Medulla oblongata (tissue), 1 donor: ENCODE measurements around the gene METRNL.
"Not testable (repeated sequence)": the region's sequence is repeated elsewhere in the genome, so short reads cannot be mapped to it uniquely, and the experiment has no call there.

Experiments used
- DNase-seq: peaks from one replicate; pipeline ENCODE4 v3.0.0-alpha.2; 2015; ENCODE audit errors: extremely low spot score

METRNL gene

DNA sequence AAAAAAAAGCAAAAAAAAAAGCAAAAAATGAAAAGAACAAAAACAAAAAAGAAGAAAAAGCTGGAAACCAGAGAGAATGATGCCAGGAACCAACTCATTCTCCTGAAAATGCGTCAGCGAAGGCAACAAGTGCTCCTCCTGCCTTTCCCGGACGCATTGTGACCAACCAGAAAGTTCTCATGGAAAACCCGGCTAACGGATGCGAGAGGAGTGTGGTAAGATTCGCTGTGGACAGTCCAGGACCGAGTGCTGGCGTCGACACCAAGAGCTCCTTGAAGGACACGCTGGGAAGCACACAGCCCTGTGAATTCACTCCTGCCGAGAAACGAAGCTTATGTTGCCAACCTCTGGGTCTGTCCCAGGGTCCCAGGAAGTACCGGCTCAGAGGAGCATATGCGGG, 43.4 kb downstream of the METRNL start:
- no peak for DNase-seq

DNA sequence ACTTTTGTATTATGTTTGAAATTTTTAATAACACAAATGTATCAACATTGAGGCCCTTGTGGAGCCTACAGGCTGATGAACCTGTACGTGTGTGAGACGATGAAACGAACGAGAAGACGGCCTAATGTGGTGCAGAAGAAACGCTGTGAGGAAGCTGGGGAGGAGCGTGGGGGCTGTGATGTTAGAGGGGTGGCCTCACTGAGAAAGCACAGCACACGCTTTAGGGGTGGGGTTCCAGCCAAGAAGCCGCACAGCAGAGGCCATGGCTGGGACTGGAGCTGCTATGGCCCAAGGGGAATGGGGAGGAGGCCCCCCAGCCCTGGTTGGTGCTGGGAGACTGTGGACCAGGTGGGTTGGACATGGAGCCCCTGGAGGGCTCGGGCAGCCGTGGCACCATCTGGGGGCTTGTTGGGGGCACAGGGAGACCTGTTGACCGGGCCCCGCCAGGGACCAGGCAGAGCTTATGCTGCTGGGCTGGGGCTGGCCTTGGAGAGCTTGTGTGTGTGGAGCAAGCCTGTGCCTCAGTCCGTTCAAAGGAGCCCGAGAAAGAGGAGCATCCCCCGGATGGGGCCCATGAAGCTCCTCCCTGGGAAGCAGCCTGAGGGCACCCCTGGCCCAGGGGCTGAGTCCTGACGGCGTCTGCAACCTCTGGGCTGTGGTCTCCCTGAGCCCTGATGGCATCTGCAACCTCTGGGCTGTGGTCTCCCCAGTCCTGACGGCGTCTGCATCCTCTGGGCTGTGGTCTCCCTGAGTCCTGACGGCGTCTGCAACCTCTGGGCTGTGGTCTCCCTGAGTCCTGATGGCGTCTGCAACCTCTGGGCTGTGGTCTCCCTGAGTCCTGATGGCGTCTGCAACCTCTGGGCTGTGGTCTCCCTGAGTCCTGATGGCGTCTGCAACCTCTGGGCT, 44.7 kb downstream of the METRNL start:
- DNase-seq = no peak

DNA sequence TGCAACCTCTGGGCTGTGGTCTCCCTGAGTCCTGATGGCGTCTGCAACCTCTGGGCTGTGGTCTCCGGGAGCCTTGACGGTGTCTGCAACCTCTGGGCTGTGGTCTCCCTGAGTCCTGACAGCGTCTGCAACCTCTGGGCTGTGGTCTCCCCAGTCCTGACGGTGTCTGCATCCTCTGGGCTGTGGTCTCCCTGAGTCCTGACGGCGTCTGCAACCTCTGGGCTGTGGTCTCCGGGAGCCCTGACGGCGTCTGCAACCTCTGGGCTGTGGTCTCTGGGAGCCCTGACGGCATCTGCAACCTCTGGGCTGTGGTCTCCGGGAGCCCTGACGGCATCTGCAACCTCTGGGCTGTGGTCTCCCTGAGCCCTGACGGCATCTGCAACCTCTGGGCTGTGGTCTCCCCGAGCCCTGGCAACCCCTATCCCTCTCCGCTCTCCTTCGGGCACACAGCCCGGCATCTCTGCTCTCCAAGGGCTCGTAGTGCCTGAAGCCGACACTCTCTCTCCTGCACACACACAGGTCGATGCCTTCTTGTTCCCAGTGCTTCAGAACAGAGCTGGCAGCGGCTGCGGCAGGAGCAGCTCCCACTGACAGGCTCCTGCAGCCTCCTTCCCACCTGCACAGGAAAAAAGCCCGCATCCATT, 45.6 kb downstream of the METRNL start:
- no peak for DNase-seq

DNA sequence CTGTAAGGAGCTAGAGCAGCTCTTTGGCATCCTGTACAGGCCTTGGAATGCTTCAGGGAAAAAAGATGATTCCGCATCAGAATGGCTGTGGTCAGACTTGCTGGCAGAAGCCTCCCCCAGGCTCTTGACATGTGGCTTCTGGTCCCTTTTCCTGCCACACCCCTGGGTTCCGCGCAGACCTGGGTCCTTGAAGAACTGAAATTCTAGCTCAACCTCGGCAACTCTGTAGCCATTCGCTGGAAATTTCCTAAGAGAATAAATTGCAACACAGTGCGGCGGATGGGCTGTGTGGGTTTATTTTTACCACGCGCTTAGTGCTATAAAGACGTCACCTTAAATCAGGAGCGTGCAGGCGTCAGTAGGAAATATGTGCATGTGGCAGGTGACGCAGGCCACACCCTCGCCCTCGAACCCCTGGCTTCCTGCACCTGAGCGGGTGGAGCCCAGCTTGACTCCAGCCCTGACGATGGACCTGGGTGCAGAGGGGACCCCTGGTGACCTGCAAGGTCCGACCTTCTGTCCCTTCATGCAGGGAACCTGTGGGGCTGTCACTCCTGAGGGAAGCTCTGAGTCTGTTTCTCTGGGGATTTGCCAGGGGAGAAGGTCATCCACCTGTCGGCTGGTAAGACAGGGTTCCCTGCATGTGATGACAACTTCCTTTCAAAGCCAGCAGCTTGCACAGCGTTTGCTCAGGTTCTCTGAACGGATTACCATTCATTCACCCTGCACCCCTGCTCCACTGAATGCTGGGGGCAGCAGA, 46.3 kb downstream of the METRNL start:
- no peak for DNase-seq

GRCh38 chr17:83126275-83126811, 46.9 kb downstream of the METRNL start:
- no peak for DNase-seq

- no peak for DNase-seq
Measured at GRCh38 chr17:83127431-83128160, 48.2 kb downstream of the METRNL start.

DNA sequence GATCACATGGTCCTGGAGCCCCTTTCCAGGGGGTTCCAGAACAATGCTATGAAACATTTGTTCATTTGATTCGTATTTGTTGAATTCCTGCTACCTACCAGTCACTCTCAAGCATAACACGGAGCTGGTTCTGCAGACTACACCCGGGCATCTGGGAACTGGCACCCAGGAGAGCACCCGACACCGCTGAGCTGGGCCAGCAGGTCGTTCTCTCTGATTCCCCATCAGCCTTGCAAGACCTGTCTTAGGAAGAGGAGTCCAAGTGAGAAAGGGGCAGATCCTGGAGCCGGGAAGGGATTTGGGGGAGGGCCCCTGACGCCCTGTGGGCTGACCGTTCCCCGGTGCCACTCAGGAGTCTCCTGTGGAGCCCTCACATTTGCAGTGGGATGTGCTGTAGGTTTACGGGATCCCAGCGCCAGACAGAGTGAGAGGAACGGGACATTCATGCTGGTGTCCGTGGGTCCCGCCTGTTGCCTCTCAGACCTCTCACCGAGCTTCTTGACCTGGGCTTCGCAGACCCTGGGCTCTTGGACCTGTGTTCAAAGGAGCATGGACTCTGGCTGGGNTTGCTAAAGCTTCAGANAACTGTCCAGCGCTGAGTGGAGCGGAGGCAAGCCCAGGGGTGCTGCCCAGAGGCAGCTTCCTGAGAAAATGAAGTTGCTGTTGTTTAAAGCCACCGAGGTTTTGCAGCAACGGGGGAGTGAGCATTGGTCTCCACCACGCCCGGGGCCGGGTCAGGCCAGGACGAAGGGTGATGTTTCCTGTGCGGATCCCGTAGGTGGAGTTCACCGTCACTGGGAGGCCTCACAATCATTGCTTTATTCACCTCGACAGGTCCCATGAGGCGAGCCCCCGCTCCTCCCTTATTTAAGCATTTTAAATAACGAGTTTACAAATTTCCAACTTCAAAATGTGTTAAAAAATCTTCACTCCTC, 49.2 kb downstream of the METRNL start:
- DNase-seq = no peak

GRCh38 chr17:83129676-83130075, 50.3 kb downstream of the METRNL start:
- DNase-seq = no peak

- DNase-seq = no peak
Measured at GRCh38 chr17:83131401-83132011, 52.1 kb downstream of the METRNL start.

GRCh38 chr17:83132251-83133081, 53.1 kb downstream of the METRNL start:
- no peak for DNase-seq

- DNase-seq = no peak
Measured at GRCh38 chr17:83133302-83134121, 54.1 kb downstream of the METRNL start.

DNA sequence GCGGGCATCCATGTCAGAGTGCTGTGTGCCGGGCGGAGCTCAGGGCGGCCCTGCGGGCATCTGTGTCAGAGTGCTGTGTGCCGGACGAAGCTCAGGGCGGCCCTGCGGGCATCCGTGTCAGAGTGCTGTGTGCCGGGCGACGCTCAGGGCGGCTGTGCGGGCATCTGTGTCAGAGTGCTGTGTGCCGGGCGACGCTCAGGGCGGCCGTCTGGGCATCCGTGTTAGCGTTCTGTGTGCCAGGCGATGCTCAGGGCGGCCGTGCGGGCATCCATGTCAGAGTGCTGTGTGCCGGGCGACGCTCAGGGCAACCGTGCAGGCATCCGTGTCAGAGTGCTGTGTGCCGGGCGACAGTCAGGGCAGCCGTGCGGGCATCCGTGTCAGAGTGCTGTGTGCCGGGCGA, 55.0 kb downstream of the METRNL start:
- DNase-seq = not testable (repeated sequence)

GRCh38 chr17:83135692-83136091, 56.3 kb downstream of the METRNL start:
- DNase-seq = no peak

DNA sequence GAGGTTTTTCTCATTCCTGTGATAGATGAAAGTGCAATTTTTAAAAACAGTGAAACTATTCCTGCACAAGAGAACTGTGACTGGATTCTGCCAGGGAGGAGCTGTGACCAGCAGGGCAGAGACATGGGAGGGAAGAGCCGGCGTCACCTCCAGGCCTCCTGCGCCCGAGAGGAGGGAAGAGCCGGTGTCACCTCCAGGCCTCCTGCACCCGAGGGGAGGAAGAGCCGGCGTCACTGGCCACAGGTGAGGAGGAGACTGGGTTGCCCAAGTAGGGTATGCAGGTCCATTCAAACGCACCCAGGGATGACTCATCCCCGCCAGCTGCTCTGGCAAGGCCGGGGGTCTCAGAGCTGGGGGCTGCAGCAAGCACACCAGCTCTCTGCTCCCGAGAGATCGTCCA, 56.7 kb downstream of the METRNL start:
- DNase-seq = no peak

GRCh38 chr17:83136931-83137330, 57.5 kb downstream of the METRNL start:
- no peak for DNase-seq

GRCh38 chr17:83137523-83137922, 58.1 kb downstream of the METRNL start:
- no peak for DNase-seq

DNA sequence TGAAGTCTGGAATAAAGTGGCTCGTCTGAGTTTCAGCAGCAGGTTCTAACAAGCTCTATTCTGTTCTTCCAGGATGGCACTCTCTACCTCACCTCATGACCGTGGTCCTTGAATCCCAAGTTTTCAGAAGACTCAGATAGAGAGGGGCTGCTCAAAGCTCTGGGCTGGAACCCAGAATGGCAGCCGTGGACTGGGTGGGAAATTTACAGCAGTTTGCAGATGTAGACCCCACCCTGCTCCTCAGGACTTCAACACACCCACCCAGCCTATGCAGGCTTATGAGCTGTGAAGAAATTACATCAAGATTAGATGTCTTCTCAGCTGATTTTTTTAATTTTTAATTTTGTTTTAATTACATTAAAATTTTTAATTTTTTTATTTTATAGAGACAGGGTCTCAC, 59.4 kb downstream of the METRNL start:
- no peak for DNase-seq
